Heart right ventricle (tissue), 16 donors: Measurements from ENCODE around the gene TOE1. TPM values are rescaled to one million over a fixed set of nuclear protein-coding genes. Genes with fewer than 3 reads are reported as not detected.

ENCODE experiments used
- ATAC-seq, 8 donors: fragments of 200-7000 bp; cut with Tn5 transposase; one replicate each; pipeline ENCODE4 v1.9.1; 2020; ENCODE audit warnings: mild to moderate bottlenecking in 8 of 8, moderate library complexity in 8 of 8, moderate number of reproducible peaks in 1 of 8
- DNase-seq, 2 donors: peaks; one replicate each; pipeline ENCODE4 v3.0.0-alpha.2; 2020
- H3K27ac ChIP-seq, 10 donors: fragments of 200-600 bp; sonication (generic) in 2 of 10; one replicate each; pipeline versions ENCODE4 v1.5.0 to v1.8.0; 2020 to 2022; ENCODE audit warnings: mild to moderate bottlenecking in 3 of 10
- H3K27me3 ChIP-seq, 7 donors: fragments of 200-600 bp; one replicate each; pipeline ENCODE4 v1.8.0; 2021 to 2022; ENCODE audit warnings: mild to moderate bottlenecking in 2 of 7
- H3K36me3 ChIP-seq, 9 donors: fragments of 200-600 bp; sonication (generic) in 1 of 9; one replicate each; pipeline versions ENCODE4 v1.5.0 to v1.8.0; 2020 to 2022; ENCODE audit warnings: mild to moderate bottlenecking in 2 of 9
- H3K4me1 ChIP-seq, 9 donors: fragments of 200-600 bp; sonication (generic) in 1 of 9; one replicate each; pipeline versions ENCODE4 v1.5.0 to v1.8.0; 2020 to 2022; ENCODE audit warnings: mild to moderate bottlenecking in 4 of 9
- H3K4me3 ChIP-seq, 10 donors: fragments of 200-600 bp; sonication (generic) in 2 of 10; one replicate each; pipeline versions ENCODE4 v1.5.0 to v1.8.0; 2020 to 2022; ENCODE audit warnings: mild to moderate bottlenecking in 7 of 10, moderate library complexity in 2 of 10
- H3K9me3 ChIP-seq, 11 donors: fragments of 200-600 bp in 10 of 11; sonication (generic) in 2 of 11; one replicate each; pipeline versions ENCODE4 v1.5.0 to v1.8.0; 2013 to 2022; ENCODE audit warnings: mild to moderate bottlenecking in 2 of 11, control low read depth in 1 of 11, moderate library complexity in 1 of 11
- CTCF ChIP-seq, 9 donors: fragments of 200-600 bp; sonication (generic) in 2 of 9; IDR thresholded peaks; one replicate each; pipeline versions ENCODE4 v1.5.0 to v1.8.0; 2021 to 2022; ENCODE audit warnings: antibody characterized with exemption in 9 of 9, mild to moderate bottlenecking in 5 of 9, moderate library complexity in 1 of 9
- WGBS, 2 donors: extraction: QIAGEN DNeasy Blood & Tissue Kit; methylation state at CpG; one replicate each; pipeline ENCODE4 v1.1.7; 2013; ENCODE audit warnings: inconsistent platforms in 1 of 2; 5-methylcytosine and 5-hydroxymethylcytosine counted together
- intact Hi-C, 10 donors: fragments of 100-400 bp; cut with DNase I; formaldehyde crosslinking; loops; one replicate each; pipeline versions ENCODE4 v1.11.1 to v1.14.2; 2022
- polyA plus RNA-seq, 2 donors: library from polyadenylated mRNA; stranded (reverse); fragments of 200-250 nt; gene quantifications; one replicate each; pipeline ENCODE4 v1.2.3, GENCODE V29; 2013
- total RNA-seq, 10 donors: library from RNA; stranded (reverse); fragmentation: NEBNext Ultra II Directional in 3 of 10; extraction: Animal tissue kit (Norgen Biotek cat#: 25700) in 3 of 10; gene quantifications; one replicate each; pipeline versions ENCODE4 v1.2.1 to v1.2.4, GENCODE V29; 2021 to 2023
- donor health status: Arrhythmogenic right ventricular cardiomyopathy.
- donor health status: ischemic (EF 13 %, LVEDD 7.1; RV severe dilation, severe dysfunction).
- donor health status: healthy with polysubstance abuse.
- donor health status: DM: no; HTN: yes; CAD: no.
- donor health status: DM: no; HTN: no; CAD: no.
- donor health status: ischemic (EF 25% LVEDD 6.9; RV normal size, moderate dysfunction).
- donor health status: ischemic (EF 25% LVEDD 5.7; RV mildly dilated, moderate dysfunction).
- donor health status: healthy.
- donor health status: DM: yes; HTN: yes; CAD: no.
- donor health status: Ischemic cardiomyopathy.
- donor health status: ischemic (EF 35%, LVEDD 5.7; RV mildly dilated, moderate dysfunction).
- donor health status: nonischemic (EF 11% LVEDD 7.7; RV severe dilation, severe dysfunction).
- donor health status: DM: yes; HTN: yes; CAD: no.
- donor health status: PGD.
- donor health status: ischemic (EF 29% LVEDD 5.4; RV normal size, mild dysfunction).
- donor health status: nonischemic (EF 23%, LVEDD 6.1; RV moderate dilation, normal function).

TOE1 gene
- total and polyA plus RNA-seq, 12 donors = 2.7 to 6.6 (median 4.1) TPM

- Histone ChIP-seq H3K27me3 (no peaks in the 10 kb centered on the region), H3K4me1 (peaks cover 0 to 17% (median 10%) of the 10 kb centered on the region in 9 donors), H3K36me3 (no peaks in the 10 kb centered on the region), H3K9me3 (no peaks in the 10 kb centered on the region), H3K27ac (no peak overlapping the region), H3K4me3 (no peak overlapping the region)
- 80 to 81% methylated on average over 3 of the region's 3 CpGs for WGBS, 2 donors
- DNase-seq = no peak
- TF ChIP-seq CTCF (IDR thresholded peaks at IDR 0.05) = no peak
- intact Hi-C loops = loop anchor here in 7 of 10 donors (10.0 kb wide), 4 partner anchors 472 to 572 kb away; partner anchors contain the start of genes BEST4 (in 3 of the 7), KIF2C (in 2 of the 7) and RNU5D-1 (in 2 of the 7)
- no peak for ATAC-seq
Measured at GRCh38 chr1:45306905-45307304, 33.1 kb upstream of the TOE1 start.

- no peaks in the 10 kb centered on the region for H3K9me3 ChIP-seq
- H3K27me3 ChIP-seq = no peaks in the 10 kb centered on the region
- no peak for DNase-seq
- no peaks in the 10 kb centered on the region for H3K36me3 ChIP-seq
- no peak overlapping the region for H3K27ac ChIP-seq
- WGBS, 2 donors = 87 to 89% methylated on average over 3 of the region's 3 CpGs
- intact Hi-C loops = no loop called here
- no peak overlapping the region for H3K4me3 ChIP-seq
- ATAC-seq = no peak
- no peak for TF ChIP-seq CTCF (IDR thresholded peaks at IDR 0.05)
- H3K4me1 ChIP-seq = no peaks in the 10 kb centered on the region
Measured at GRCh38 chr1:45314266-45314665, 25.7 kb upstream of the TOE1 start.

- intact Hi-C loops = no loop called here
- H3K9me3 ChIP-seq = no peaks in the 10 kb centered on the region
- ATAC-seq (no peak), DNase-seq (no peak)
- no peaks in the 10 kb centered on the region for H3K4me1 ChIP-seq
- no peak overlapping the region for H3K4me3 ChIP-seq
- WGBS, 2 donors = 45 to 46% methylated on average over 4 of the region's 4 CpGs
- no peak for TF ChIP-seq CTCF (IDR thresholded peaks at IDR 0.05)
- no peaks in the 10 kb centered on the region for H3K36me3 ChIP-seq
- H3K27ac ChIP-seq = no peak overlapping the region
- no peaks in the 10 kb centered on the region for H3K27me3 ChIP-seq
Measured at GRCh38 chr1:45317166-45317565, 22.8 kb upstream of the TOE1 start.

- Histone ChIP-seq H3K27me3 (no peaks in the 10 kb centered on the region), H3K4me3 (no peak overlapping the region), H3K36me3 (no peaks in the 10 kb centered on the region), H3K9me3 (no peaks in the 10 kb centered on the region), H3K4me1 (no peaks in the 10 kb centered on the region), H3K27ac (no peak overlapping the region)
- intact Hi-C loops = no loop called here
- TF ChIP-seq CTCF (IDR thresholded peaks at IDR 0.05) = no peak
- WGBS, 2 donors = 78 to 83% methylated on average over 4 of the region's 4 CpGs
- DNase-seq (no peak), ATAC-seq (no peak)
Measured at GRCh38 chr1:45319761-45320160, 20.2 kb upstream of the TOE1 start.
